Islet of Langerhans (tissue), 1 donor: Measurements from ENCODE around the gene RER1.

Experiments used
- FAIRE-seq: peaks from one replicate; lab custom pipeline; 2011; peaks lifted over from hg19 to GRCh38; lab: Jason Lieb, UNC

Gene RER1

GRCh38 chr1:2391931-2392509 is 379 bp downstream of the RER1 start:
- no peak for FAIRE-seq

- FAIRE-seq, result no peak
Observed at GRCh38 chr1:2392686-2393085, 1.0 kb downstream of the RER1 start.

- no peak for FAIRE-seq
Observed at GRCh38 chr1:2393471-2393877, 1.8 kb downstream of the RER1 start.

GRCh38 chr1:2394220-2394619 is 2.6 kb downstream of the RER1 start:
- FAIRE-seq, result no peak

- FAIRE-seq, result no peak
Observed at GRCh38 chr1:2394761-2395160, 3.1 kb downstream of the RER1 start.

- no peak for FAIRE-seq
Observed at GRCh38 chr1:2395245-2395644, 3.6 kb downstream of the RER1 start.

- FAIRE-seq, result no peak
Observed at GRCh38 chr1:2396059-2396458, 4.4 kb downstream of the RER1 start.

GRCh38 chr1:2396476-2396875 is 4.8 kb downstream of the RER1 start:
- no peak for FAIRE-seq

- FAIRE-seq, result no peak
Observed at GRCh38 chr1:2397007-2397679, 5.5 kb downstream of the RER1 start.

- FAIRE-seq, result no peak
Observed at GRCh38 chr1:2398871-2399270, 7.2 kb downstream of the RER1 start.

- no peak for FAIRE-seq
Observed at GRCh38 chr1:2399890-2400575, 8.4 kb downstream of the RER1 start.

GRCh38 chr1:2400576-2400909 is 8.9 kb downstream of the RER1 start:
- no peak for FAIRE-seq

GRCh38 chr1:2400950-2401649 is 9.5 kb downstream of the RER1 start:
- FAIRE-seq, result no peak

- no peak for FAIRE-seq
Observed at GRCh38 chr1:2402420-2402819, 10.8 kb downstream of the RER1 start.

- FAIRE-seq, result no peak
Observed at GRCh38 chr1:2403273-2403672, 11.6 kb downstream of the RER1 start.

GRCh38 chr1:2404142-2404889 is 12.7 kb downstream of the RER1 start:
- FAIRE-seq, result no peak

- no peak for FAIRE-seq
Observed at GRCh38 chr1:2404890-2405511, 13.4 kb downstream of the RER1 start.

GRCh38 chr1:2405588-2406295 is 14.1 kb downstream of the RER1 start:
- FAIRE-seq, result no peak

GRCh38 chr1:2406451-2407041 is 14.9 kb downstream of the RER1 start:
- FAIRE-seq, result no peak

- no peak for FAIRE-seq
Observed at GRCh38 chr1:2407166-2407990, 15.7 kb downstream of the RER1 start.
